Right lobe of liver (tissue), 6 donors: ENCODE results near the gene SH3GL1. TPM values are rescaled to one million over a fixed set of nuclear protein-coding genes. Genes with fewer than 3 reads are reported as not detected.
A peak's percentile ranks its signal among the peaks of the same experiment; 100 is the strongest.

ENCODE experiments used
- ATAC-seq, 4 donors: fragments of 200-7000 bp; cut with Tn5 transposase; one replicate each; pipeline ENCODE4 v1.9.1; 2020; ENCODE audit warnings: mild to moderate bottlenecking in 4 of 4, moderate library complexity in 4 of 4
- DNase-seq, 3 donors: peaks; one replicate each; pipeline ENCODE4 v3.0.0-alpha.2; 2020
- H3K27ac ChIP-seq, 3 donors: fragments of 200-600 bp; one replicate each; pipeline ENCODE4 v1.8.0; 2022
- H3K27me3 ChIP-seq, 2 donors: fragments of 200-600 bp; one replicate each; pipeline ENCODE4 v1.8.0; 2022
- H3K36me3 ChIP-seq, 4 donors: fragments of 200-600 bp; sonication (generic) in 1 of 4; one replicate each; pipeline versions ENCODE4 v1.5.1 to v1.8.0; 2017 to 2022; ENCODE audit warnings: control low read depth in 1 of 4
- H3K4me1 ChIP-seq, 4 donors: fragments of 200-600 bp; sonication (generic) in 1 of 4; one replicate each; pipeline versions ENCODE4 v1.5.1 to v1.8.0; 2017 to 2022; ENCODE audit warnings: control low read depth in 1 of 4
- H3K4me3 ChIP-seq, 3 donors: fragments of 200-600 bp; one replicate each; pipeline ENCODE4 v1.8.0; 2022
- H3K9me3 ChIP-seq, 4 donors: fragments of 200-600 bp; sonication (generic) in 1 of 4; one replicate each; pipeline versions ENCODE4 v1.5.1 to v1.8.0; 2017 to 2022; ENCODE audit warnings: control low read depth in 1 of 4
- CTCF ChIP-seq, 4 donors: fragments of 200-600 bp in 3 of 4; fragments of 450-650 bp in 1 of 4; IDR thresholded peaks; one replicate each; pipeline versions ENCODE4 v1.5.1 to v1.8.0; 2016 to 2022; ENCODE audit warnings: antibody characterized with exemption in 4 of 4, mild to moderate bottlenecking in 2 of 4
- POLR2A ChIP-seq: fragments of 450-650 bp; IDR thresholded peaks from one replicate; pipeline ENCODE4 v1.6.1; 2017; ENCODE audit warnings: antibody characterized with exemption, mild to moderate bottlenecking
- WGBS: methylation state at CpG from one replicate; pipeline ENCODE4 v1.1.6; 2018; ENCODE audit warnings: low coverage, low lambda C conversion rate; ENCODE audit not compliant: insufficient coverage; ENCODE audit errors: missing lambda C conversion rate; 5-methylcytosine and 5-hydroxymethylcytosine counted together
- intact Hi-C, 2 donors: fragments of 100-400 bp; cut with DNase I; formaldehyde crosslinking; loops; one replicate each; pipeline versions ENCODE4 v1.11.2 to v1.14.1; 2022
- total RNA-seq, 6 experiments: library from RNA; depleted of rRNA in 2 of 6; stranded (reverse); fragments of >200 nt in 2 of 6; fragmentation: NEBNext Ultra II Directional in 3 of 6; extraction: Animal tissue kit (Norgen Biotek cat#: 25700) in 3 of 6; gene quantifications; one replicate each; pipeline versions ENCODE4 v1.1.0 to v1.2.4, GENCODE V29; 2016 to 2023
- donor health status: DM: no; HTN: yes; CAD: no.
- donor health status: DM: no; HTN: no; CAD: no.
- donor health status: DM: no; HTN: no; CAD: no.
- donor health status: DM: no; HTN: yes; CAD: no.
- donor health status: DM: no; HTN: yes; CAD: no.

The SH3GL1 gene
- total RNA-seq, 6 experiments from 2014 or later: 22.6 to 47.7 (median 25.2) TPM

- TF ChIP-seq CTCF (IDR thresholded peaks at IDR 0.05) (no peak), POLR2A (no peak)
- Histone ChIP-seq H3K4me1 (no peaks in the 10 kb centered on the region), H3K27me3 (no peaks in the 10 kb centered on the region), H3K36me3 (peaks cover 0 to 7% (median 0%) of the 10 kb centered on the region in 4 donors), H3K27ac (no peak overlapping the region), H3K4me3 (peak overlapping the region in 1 of 3 donors; percentile 44), H3K9me3 (no peaks in the 10 kb centered on the region)
- no peak for DNase-seq
- intact Hi-C loops: no loop called here
- ATAC-seq: peak in 3 of 4 donors; percentile 1 to 27 (median 17)
- WGBS: 18% methylated on average over 12 of the region's 13 CpGs
Observed at GRCh38 chr19:4327877-4328242, 72.5 kb downstream of the SH3GL1 start.

DNA sequence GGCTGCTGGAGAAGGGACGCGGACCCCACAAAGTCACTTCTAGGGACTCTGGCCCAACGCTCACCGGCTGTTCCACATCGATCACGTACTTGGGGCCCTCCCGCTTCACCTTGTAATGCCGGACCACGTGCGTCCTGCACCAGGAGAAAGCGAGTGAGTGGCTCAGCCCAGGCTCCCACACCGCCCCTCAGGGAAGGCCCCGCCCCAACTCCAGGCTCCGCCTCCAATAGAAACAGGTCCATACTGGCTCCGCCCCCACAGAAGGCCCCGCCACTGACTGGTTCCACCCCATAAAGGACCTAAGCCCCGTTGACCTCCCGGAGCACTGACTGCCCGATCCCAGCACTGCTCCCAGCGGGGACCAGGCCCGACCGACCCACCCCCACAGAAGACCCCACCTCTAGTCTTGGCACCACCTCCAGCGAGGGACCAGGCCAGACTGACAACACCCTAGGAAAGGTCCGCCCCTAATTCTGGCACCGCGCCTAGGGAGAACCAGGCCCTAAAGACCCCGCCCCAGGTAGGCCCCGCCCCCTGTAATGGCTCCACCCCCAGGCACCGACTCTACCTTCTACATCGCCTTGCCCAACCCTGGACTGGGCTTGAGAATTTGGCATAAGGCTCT, 73.0 kb downstream of the SH3GL1 start:
- no peaks in the 10 kb centered on the region for H3K9me3 ChIP-seq
- H3K4me3 ChIP-seq: peak overlapping the region in 1 of 3 donors; percentile 44
- DNase-seq (peak in 2 of 3 donors; percentile 44 to 75), ATAC-seq (peak; percentile 7 to 39 (median 20))
- H3K27ac ChIP-seq: no peak overlapping the region
- H3K4me1 ChIP-seq: no peaks in the 10 kb centered on the region
- H3K27me3 ChIP-seq: no peaks in the 10 kb centered on the region
- TF ChIP-seq CTCF (IDR thresholded peaks at IDR 0.05) (no peak), POLR2A (no peak)
- peaks cover 0 to 7% (median 0%) of the 10 kb centered on the region in 4 donors for H3K36me3 ChIP-seq
- intact Hi-C loops: no loop called here
- WGBS: 67% methylated on average over 6 of the region's 30 CpGs

GRCh38 chr19:4326837-4327251, 73.5 kb downstream of the SH3GL1 start:
- H3K27me3 ChIP-seq: no peaks in the 10 kb centered on the region
- H3K9me3 ChIP-seq: no peaks in the 10 kb centered on the region
- no peak overlapping the region for H3K4me3 ChIP-seq
- intact Hi-C loops: no loop called here
- ATAC-seq (no peak), DNase-seq (no peak)
- H3K36me3 ChIP-seq: peaks cover 0 to 7% (median 0%) of the 10 kb centered on the region in 4 donors
- H3K27ac ChIP-seq: no peak overlapping the region
- 57% methylated on average over 9 of the region's 33 CpGs for WGBS
- H3K4me1 ChIP-seq: no peaks in the 10 kb centered on the region
- no peak for TF ChIP-seq CTCF (IDR thresholded peaks at IDR 0.05)
- TF ChIP-seq POLR2A: no peak

DNA sequence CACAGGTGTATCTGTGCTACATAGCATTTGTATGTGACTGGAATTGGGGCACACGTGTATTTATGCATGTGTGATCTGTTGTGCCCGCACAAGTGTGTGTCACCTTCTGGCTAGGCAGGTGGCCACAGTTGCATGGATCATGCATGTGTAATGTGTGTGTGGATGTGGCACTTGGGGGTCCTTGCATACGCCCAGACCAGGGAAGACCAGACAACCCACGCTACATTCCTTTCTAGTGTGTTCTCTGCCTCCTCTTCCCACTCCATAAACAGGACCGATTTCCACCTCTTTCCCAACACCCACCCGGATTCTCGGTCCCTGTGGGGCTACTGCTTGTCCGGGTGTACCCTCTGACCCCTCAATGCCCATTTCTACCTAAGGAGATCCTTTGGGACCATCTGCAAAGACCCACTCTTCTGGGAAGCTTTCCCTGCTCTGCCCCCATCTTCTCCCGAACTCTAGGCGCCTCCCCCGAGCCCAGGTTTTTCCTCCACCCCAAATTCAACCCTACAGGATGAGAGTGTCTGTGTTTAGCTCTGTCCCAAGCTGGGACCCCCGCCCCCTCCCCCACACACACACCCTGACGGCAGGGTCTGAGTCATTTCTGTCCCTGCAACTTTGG, 74.0 kb downstream of the SH3GL1 start:
- H3K9me3 ChIP-seq: no peaks in the 10 kb centered on the region
- intact Hi-C loops: no loop called here
- no peaks in the 10 kb centered on the region for H3K27me3 ChIP-seq
- no peak overlapping the region for H3K4me3 ChIP-seq
- H3K4me1 ChIP-seq: no peaks in the 10 kb centered on the region
- WGBS: 54% methylated on average over 10 of the region's 13 CpGs
- DNase-seq: no peak
- peaks cover 0 to 5% (median 0%) of the 10 kb centered on the region in 4 donors for H3K36me3 ChIP-seq
- TF ChIP-seq POLR2A (no peak), CTCF (IDR thresholded peaks at IDR 0.05) (no peak)
- no peak overlapping the region for H3K27ac ChIP-seq
- no peak for ATAC-seq
